ENCODE measurements around the gene SLX4. TPM values are rescaled to one million over a fixed set of nuclear protein-coding genes. Genes with fewer than 3 reads are reported as not detected.
"Not testable (repeated sequence)": the region's sequence is repeated elsewhere in the genome, so short reads cannot be mapped to it uniquely, and the experiment has no call there.

The SLX4 gene
- total RNA-seq, 2 experiments from 2014 or later: 14.3 to 14.9 TPM

GRCh38 chr16:3625911-3626732 lies 14.7 kb upstream of the SLX4 start:
- Mint-ChIP-seq H3K4me3 (peak overlapping the region; percentile 6), H3K36me3 (ENCODE audit: low read depth) (peaks cover 10% of the 10 kb centered on the region), H3K4me1 (peaks cover 32% of the 10 kb centered on the region), H3K27ac (peak overlapping the region; percentile 78), H3K27me3 (no peaks in the 10 kb centered on the region), H3K9me3 (no peaks in the 10 kb centered on the region)
- no peak for DNase-seq
- ChIA-PET POLR2A (interaction anchor here (0.8 to 3.4 kb wide), 7 partner anchors 10 to 91 kb away, joined by 3 to 25 read pairs (median 3); partner anchors contain the start of genes SLX4 and TRAP1), CTCF (interaction anchor here (0.6 to 1.6 kb wide), 4 partner anchors 12 to 40 kb away, joined by 3 to 5 read pairs (median 4); partner anchors contain the start of gene SLX4)

GRCh38 chr16:3625331-3625730 lies 13.9 kb upstream of the SLX4 start:
- Mint-ChIP-seq H3K9me3 (no peaks in the 10 kb centered on the region), H3K27me3 (no peaks in the 10 kb centered on the region), H3K4me3 (no peak overlapping the region), H3K4me1 (peaks cover 32% of the 10 kb centered on the region), H3K27ac (peak overlapping the region; percentile 78), H3K36me3 (ENCODE audit: low read depth) (peaks cover 11% of the 10 kb centered on the region)
- no peak for DNase-seq
- CTCF ChIA-PET: no interaction called here
- POLR2A ChIA-PET: interaction anchor here (1.5 to 3.4 kb wide), 2 partner anchors 9 to 13 kb away, joined by 3 to 25 read pairs; partner anchors contain the start of gene SLX4

- Mint-ChIP-seq H3K4me3 (no peak overlapping the region), H3K9me3 (no peaks in the 10 kb centered on the region), H3K27me3 (no peaks in the 10 kb centered on the region), H3K27ac (no peak overlapping the region), H3K36me3 (ENCODE audit: low read depth) (peaks cover 14% of the 10 kb centered on the region), H3K4me1 (peaks cover 31% of the 10 kb centered on the region)
- ChIA-PET CTCF (no interaction called here), POLR2A (no interaction called here)
- DNase-seq: no peak
Measured at GRCh38 chr16:3623642-3624041, 12.2 kb upstream of the SLX4 start.

GRCh38 chr16:3618769-3619141 lies 7.3 kb upstream of the SLX4 start:
- Mint-ChIP-seq H3K27me3 (no peaks in the 10 kb centered on the region), H3K9me3 (no peaks in the 10 kb centered on the region), H3K27ac (no peak overlapping the region), H3K36me3 (ENCODE audit: low read depth) (peaks cover 49% of the 10 kb centered on the region), H3K4me3 (no peak overlapping the region), H3K4me1 (peaks cover 36% of the 10 kb centered on the region)
- CTCF ChIA-PET: interaction anchor here (1.1 kb wide), 1 partner anchor 157 kb away, joined by 4 read pairs; no protein-coding TSS in a partner anchor
- DNase-seq: no peak
- POLR2A ChIA-PET: no interaction called here

GRCh38 chr16:3612510-3613466 lies 1.4 kb upstream of the SLX4 start:
- Mint-ChIP-seq H3K27ac (peak overlapping the region; percentile 99), H3K4me3 (peak overlapping the region; percentile 100), H3K9me3 (no peaks in the 10 kb centered on the region), H3K36me3 (ENCODE audit: low read depth) (peaks cover 56% of the 10 kb centered on the region), H3K4me1 (peaks cover 59% of the 10 kb centered on the region), H3K27me3 (no peaks in the 10 kb centered on the region)
- DNase-seq: no peak
- POLR2A ChIA-PET: interaction anchor here (0.8 to 1.5 kb wide), 14 partner anchors 10 to 330 kb away, joined by 3 to 33 read pairs (median 3); partner anchors contain the start of gene NLRC3
- CTCF ChIA-PET: interaction anchor here (0.8 to 1.3 kb wide), 4 partner anchors 25 to 641 kb away, joined by 3 to 6 read pairs (median 3); no protein-coding TSS in a partner anchor

- POLR2A ChIA-PET: interaction anchor here (1.0 to 1.5 kb wide), 2 partner anchors 11 to 33 kb away, joined by 3 read pairs; no protein-coding TSS in a partner anchor
- H3K36me3 Mint-ChIP-seq (ENCODE audit: low read depth): peaks cover 48% of the 10 kb centered on the region
Measured at GRCh38 chr16:3610698-3611145, 684 bp downstream of the SLX4 start.

GRCh38 chr16:3609895-3610697 lies 1.3 kb downstream of the SLX4 start:
- ChIA-PET CTCF (interaction anchor here (0.5 kb wide), 1 partner anchor 12 kb away, joined by 3 read pairs; no protein-coding TSS in a partner anchor), POLR2A (interaction anchor here (1.0 to 1.5 kb wide), 2 partner anchors 12 to 32 kb away, joined by 3 read pairs; no protein-coding TSS in a partner anchor)
- Mint-ChIP-seq H3K27ac (peak overlapping the region; percentile 74), H3K4me1 (peaks cover 49% of the 10 kb centered on the region), H3K4me3 (peak overlapping the region; percentile 100), H3K9me3 (no peaks in the 10 kb centered on the region), H3K27me3 (no peaks in the 10 kb centered on the region), H3K36me3 (ENCODE audit: low read depth) (peaks cover 43% of the 10 kb centered on the region)
- no peak for DNase-seq

More at GRCh38 chr16:3610698-3611145, 684 bp downstream of the SLX4 start:
- Mint-ChIP-seq H3K27me3 (no peaks in the 10 kb centered on the region), H3K27ac (peak overlapping the region; percentile 74), H3K4me1 (peaks cover 55% of the 10 kb centered on the region), H3K4me3 (peak overlapping the region; percentile 100), H3K9me3 (no peaks in the 10 kb centered on the region)
- DNase-seq: peak; percentile 19
- CTCF ChIA-PET: interaction anchor here (0.5 kb wide), 1 partner anchor 12 kb away, joined by 3 read pairs; no protein-coding TSS in a partner anchor

- H3K27ac Mint-ChIP-seq, H3K27me3 Mint-ChIP-seq: not testable (repeated sequence)
- POLR2A ChIA-PET: interaction anchor here (0.6 kb wide), 1 partner anchor 326 kb away, joined by 3 read pairs; the partner anchor contains the start of gene ZNF263
Measured at GRCh38 chr16:3608976-3609375, 2.4 kb downstream of the SLX4 start.

GRCh38 chr16:3608069-3608468 lies 3.3 kb downstream of the SLX4 start:
- no peak for DNase-seq
- POLR2A ChIA-PET: no interaction called here
- Mint-ChIP-seq H3K9me3 (no peaks in the 10 kb centered on the region), H3K36me3 (ENCODE audit: low read depth) (peaks cover 39% of the 10 kb centered on the region), H3K4me3 (no peak overlapping the region), H3K27ac (no peak overlapping the region), H3K27me3 (no peaks in the 10 kb centered on the region), H3K4me1 (peaks cover 34% of the 10 kb centered on the region)
- CTCF ChIA-PET: interaction anchor here (1.2 kb wide), 1 partner anchor 47 kb away, joined by 3 read pairs; no protein-coding TSS in a partner anchor

More at GRCh38 chr16:3608976-3609375, 2.4 kb downstream of the SLX4 start:
- CTCF ChIA-PET, H3K9me3 Mint-ChIP-seq, H3K4me3 Mint-ChIP-seq, DNase-seq: not testable (repeated sequence)
- Mint-ChIP-seq H3K4me1 (peaks cover 40% of the 10 kb centered on the region), H3K36me3 (ENCODE audit: low read depth) (peaks cover 38% of the 10 kb centered on the region)

GRCh38 chr16:3607634-3608033 lies 3.8 kb downstream of the SLX4 start:
- ChIA-PET CTCF (interaction anchor here (1.2 kb wide), 1 partner anchor 47 kb away, joined by 3 read pairs; no protein-coding TSS in a partner anchor), POLR2A (no interaction called here)
- H3K27me3 Mint-ChIP-seq: no peaks in the 10 kb centered on the region
- no peak overlapping the region for H3K4me3 Mint-ChIP-seq
- no peak for DNase-seq
- no peak overlapping the region for H3K27ac Mint-ChIP-seq
- peaks cover 38% of the 10 kb centered on the region for H3K36me3 Mint-ChIP-seq (ENCODE audit: low read depth)
- H3K9me3 Mint-ChIP-seq: no peaks in the 10 kb centered on the region
- H3K4me1 Mint-ChIP-seq: peaks cover 30% of the 10 kb centered on the region

- no peak overlapping the region for H3K4me3 Mint-ChIP-seq
- peaks cover 28% of the 10 kb centered on the region for H3K4me1 Mint-ChIP-seq
- CTCF ChIA-PET: interaction anchor here (1.2 kb wide), 1 partner anchor 48 kb away, joined by 3 read pairs; no protein-coding TSS in a partner anchor
- no peaks in the 10 kb centered on the region for H3K9me3 Mint-ChIP-seq
- H3K27me3 Mint-ChIP-seq: no peaks in the 10 kb centered on the region
- no peak overlapping the region for H3K27ac Mint-ChIP-seq
- H3K36me3 Mint-ChIP-seq (ENCODE audit: low read depth): peaks cover 40% of the 10 kb centered on the region
- POLR2A ChIA-PET: no interaction called here
- DNase-seq: no peak
Measured at GRCh38 chr16:3607161-3607560, 4.2 kb downstream of the SLX4 start.

- H3K4me1 Mint-ChIP-seq: peaks cover 23% of the 10 kb centered on the region
- CTCF ChIA-PET: no interaction called here
- H3K27ac Mint-ChIP-seq: no peak overlapping the region
- H3K27me3 Mint-ChIP-seq: no peaks in the 10 kb centered on the region
- DNase-seq: no peak
- no peak overlapping the region for H3K4me3 Mint-ChIP-seq
- H3K36me3 Mint-ChIP-seq (ENCODE audit: low read depth): peaks cover 41% of the 10 kb centered on the region
- H3K9me3 Mint-ChIP-seq: no peaks in the 10 kb centered on the region
- POLR2A ChIA-PET: no interaction called here
Measured at GRCh38 chr16:3606441-3606840, 5.0 kb downstream of the SLX4 start.
